BJ (cell line): ENCODE data around the gene PRRG2. TPM values are rescaled to one million over a fixed set of nuclear protein-coding genes. Genes with fewer than 3 reads are reported as not detected.

ENCODE experiments used
- CTCF ChIA-PET: fragments of 350-600 bp; formaldehyde crosslinking; extraction: SDS; loops from one replicate; lab custom pipeline; 2021; ENCODE audit warnings: antibody characterized with exemption, inconsistent platforms; lab: Yijun Ruan, JAX
- POLR2A ChIA-PET: fragments of 300-600 bp; sonication (Branson Sonifier 250); formaldehyde crosslinking; extraction: SDS; loops from one replicate; lab custom pipeline; 2021; ENCODE audit warnings: antibody characterized with exemption; lab: Charles Lee
- DNase-seq: peaks from one replicate; pipeline ENCODE4 v3.0.0-alpha.2; 2011; ENCODE audit warnings: low read depth
- H3K27me3 ChIP-seq: 2 replicates; pipeline ENCODE4 v1.6.0; 2011; ENCODE audit warnings: low read length; ENCODE audit not compliant: control insufficient read depth, insufficient read depth
- H3K36me3 ChIP-seq: 2 replicates; pipeline ENCODE4 v1.5.1; 2011; ENCODE audit warnings: low read length; ENCODE audit not compliant: control insufficient read depth, insufficient read depth
- H3K4me3 ChIP-seq: 2 replicates; pipeline ENCODE4 v1.5.1; 2011; ENCODE audit warnings: low read depth, mild to moderate bottlenecking, control low read depth, low read length
- CTCF ChIP-seq: IDR thresholded peaks from 2 replicates; pipeline ENCODE4 v1.5.1; 2011; ENCODE audit warnings: low read depth, mild to moderate bottlenecking, control low read depth, inconsistent platforms, low read length, moderate library complexity; ENCODE audit not compliant: insufficient read depth
- polyA plus RNA-seq: library from polyadenylated mRNA; depleted of rRNA; stranded (reverse); fragments of >200 nt; gene quantifications from 2 replicates; pipeline ENCODE4 v1.2.3, GENCODE V29; 2011

The PRRG2 gene
- polyA plus RNA-seq, 1 experiment = 0.12 TPM

DNA sequence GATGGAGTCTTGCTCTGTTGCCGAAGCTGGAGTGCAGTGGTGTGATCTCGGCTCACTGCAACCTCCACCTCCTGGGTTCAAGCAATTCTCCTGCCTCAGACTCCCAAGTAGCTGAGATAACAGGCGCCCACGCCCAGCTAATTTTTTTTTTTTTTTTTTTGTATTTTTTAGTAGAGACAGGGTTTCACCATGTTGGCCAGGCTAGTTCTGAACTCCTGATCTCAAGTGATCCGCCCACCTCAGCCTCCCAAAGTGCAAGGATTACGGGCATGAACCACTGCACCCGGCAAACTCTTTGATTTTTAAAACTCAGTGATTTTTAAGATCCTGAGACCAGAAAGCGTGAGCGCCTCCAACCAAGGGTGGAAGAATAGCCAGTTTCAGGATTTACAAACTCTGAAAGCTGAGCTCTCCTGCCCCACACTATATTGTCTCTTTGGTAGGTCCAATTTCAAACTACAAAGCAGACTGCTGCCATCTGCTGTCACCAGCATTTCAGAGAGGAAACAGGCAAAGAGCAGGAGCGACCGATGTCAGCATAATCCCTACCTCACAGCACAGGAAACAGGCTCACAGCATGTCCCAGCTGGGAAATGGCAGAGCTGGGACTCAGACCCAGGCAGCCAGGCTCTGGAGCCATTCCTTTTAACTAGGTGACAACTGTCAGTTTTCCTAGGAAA, 10.0 kb upstream of the PRRG2 start:
- no peak for DNase-seq
- ChIA-PET POLR2A (no interaction called here), CTCF (interaction anchor here (0.9 to 6.8 kb wide), 31 partner anchors 7 to 119 kb away, joined by 3 to 55 read pairs (median 6); partner anchors contain the start of genes FLT3LG, NOSIP, PIH1D1 and PRMT1)
- Histone ChIP-seq H3K36me3 (peaks cover 5% of the 10 kb centered on the region), H3K4me3 (no peak overlapping the region), H3K27me3 (no peaks in the 10 kb centered on the region)
- no peak for TF ChIP-seq CTCF

DNA sequence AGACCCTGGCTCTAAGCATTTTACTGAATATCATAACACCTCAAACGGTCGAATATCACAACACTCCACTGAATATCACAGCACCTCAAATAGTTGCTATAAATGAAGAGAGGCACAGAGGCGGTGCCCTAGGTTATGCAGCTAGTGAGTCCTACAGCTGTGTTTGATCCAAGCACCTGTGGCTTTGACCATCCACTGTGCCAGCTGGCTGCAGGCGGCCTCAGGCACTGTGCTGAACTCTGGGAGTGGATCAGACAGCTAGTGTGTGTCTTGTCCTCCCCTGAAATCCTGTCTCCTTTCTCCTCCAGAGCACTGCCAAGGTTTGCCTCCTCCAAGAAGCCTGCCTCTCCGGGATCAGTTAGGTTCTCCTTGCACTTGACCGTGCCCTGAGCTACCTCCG, 8.1 kb upstream of the PRRG2 start:
- Histone ChIP-seq H3K36me3 (peaks cover 6% of the 10 kb centered on the region), H3K27me3 (no peaks in the 10 kb centered on the region), H3K4me3 (no peak overlapping the region)
- TF ChIP-seq CTCF = no peak
- ChIA-PET CTCF (interaction anchor here (0.6 to 6.8 kb wide), 7 partner anchors 9 to 105 kb away, joined by 3 to 47 read pairs (median 4); partner anchors contain the start of gene PRMT1), POLR2A (no interaction called here)
- DNase-seq = no peak

GRCh38 chr19:49573425-49573824, 7.7 kb upstream of the PRRG2 start:
- Histone ChIP-seq H3K27me3 (no peaks in the 10 kb centered on the region), H3K4me3 (no peak overlapping the region), H3K36me3 (peaks cover 6% of the 10 kb centered on the region)
- ChIA-PET CTCF (interaction anchor here (1.0 to 6.8 kb wide), 4 partner anchors 9 to 106 kb away, joined by 3 to 47 read pairs (median 8); no protein-coding TSS in a partner anchor), POLR2A (no interaction called here)
- no peak for DNase-seq
- TF ChIP-seq CTCF = no peak

DNA sequence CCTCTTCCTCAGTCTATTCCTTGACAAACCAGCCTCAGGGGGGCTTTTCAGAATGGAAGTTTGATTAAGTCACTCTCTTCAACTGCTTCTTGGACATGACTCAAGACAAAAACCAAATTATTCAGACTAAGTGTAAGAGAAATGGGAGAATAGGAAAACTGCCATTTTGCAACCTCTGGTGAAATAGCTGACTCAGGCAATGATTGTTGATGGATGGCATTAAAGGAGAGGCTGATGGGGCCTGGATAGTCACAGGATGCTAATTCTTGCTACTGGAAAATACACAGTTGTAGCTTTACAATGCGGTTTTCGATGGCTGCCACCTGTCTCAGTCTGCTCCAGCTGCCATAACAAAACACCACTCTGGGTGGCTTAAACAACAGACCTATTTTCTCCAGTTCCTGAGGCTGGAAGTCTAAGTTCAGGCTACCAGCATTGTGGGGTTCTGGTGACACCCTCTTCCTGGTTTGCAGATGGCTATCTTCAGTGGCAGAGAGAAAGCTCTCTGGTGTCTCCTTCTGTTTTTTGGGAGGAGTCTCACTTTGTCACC, 6.8 kb upstream of the PRRG2 start:
- no peaks in the 10 kb centered on the region for H3K27me3 ChIP-seq
- DNase-seq = no peak
- ChIA-PET CTCF (interaction anchor here (0.6 to 6.8 kb wide), 5 partner anchors 26 to 105 kb away, joined by 3 to 47 read pairs (median 4); no protein-coding TSS in a partner anchor), POLR2A (interaction anchor here (0.6 kb wide), 1 partner anchor 72 kb away, joined by 3 read pairs; no protein-coding TSS in a partner anchor)
- no peak for TF ChIP-seq CTCF
- H3K36me3 ChIP-seq = peaks cover 6% of the 10 kb centered on the region
- no peak overlapping the region for H3K4me3 ChIP-seq

DNA sequence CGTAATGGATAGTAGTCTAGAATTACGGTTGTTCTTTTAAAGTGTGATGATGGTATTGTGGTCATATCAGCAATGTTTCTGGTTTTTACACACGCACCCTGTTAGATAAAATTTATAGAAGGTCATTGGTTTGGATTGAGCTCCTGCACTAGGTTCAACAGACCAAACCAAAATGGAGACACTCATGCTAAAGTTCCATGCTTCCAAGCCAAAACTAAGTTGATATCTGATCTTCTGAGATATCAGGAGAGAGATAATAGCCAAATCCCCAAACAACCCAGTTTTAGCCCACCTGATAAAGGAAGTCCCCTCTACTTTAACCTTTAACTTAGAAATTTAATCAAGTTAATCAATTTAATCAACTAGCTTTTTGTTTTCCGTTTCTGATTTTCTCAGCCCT, 1.9 kb upstream of the PRRG2 start:
- CTCF ChIA-PET = interaction anchor here (0.6 to 2.7 kb wide), 6 partner anchors 9 to 100 kb away, joined by 3 to 37 read pairs (median 4); no protein-coding TSS in a partner anchor

More for the DNA sequence above, 1.9 kb upstream of the PRRG2 start:
- H3K4me3 ChIP-seq = no peak overlapping the region; the same call in 1 of the 2 replicates
- no peak for TF ChIP-seq CTCF
- H3K36me3 ChIP-seq = peaks cover 6% of the 10 kb centered on the region
- POLR2A ChIA-PET = interaction anchor here (1.3 kb wide), 1 partner anchor 61 kb away, joined by 4 read pairs; no protein-coding TSS in a partner anchor
- no peaks in the 10 kb centered on the region for H3K27me3 ChIP-seq
- no peak for DNase-seq
